Subcutaneous adipose tissue (tissue), 4 donors: ENCODE data around the gene UBE2J2. TPM values are rescaled to one million over a fixed set of nuclear protein-coding genes. Genes with fewer than 3 reads are reported as not detected.

Experiments
- total RNA-seq, 4 donors: library from RNA; depleted of rRNA; stranded (reverse); fragments of >200 nt; gene quantifications; one replicate each; pipeline ENCODE4 v1.1.0, GENCODE V29; 2016
- TF ChIP-seq, protein P1 (sequence below): fragments of 450-650 bp; IDR thresholded peaks from one replicate; pipeline ENCODE4 v1.5.1; 2016; ENCODE audit warnings: low read depth, mild to moderate bottlenecking, control low read depth, antibody characterized with exemption, moderate library complexity

The UBE2J2 gene
- total RNA-seq, 4 donors from 2014 or later, result 20.1 to 35.4 (median 33.5) TPM

DNA sequence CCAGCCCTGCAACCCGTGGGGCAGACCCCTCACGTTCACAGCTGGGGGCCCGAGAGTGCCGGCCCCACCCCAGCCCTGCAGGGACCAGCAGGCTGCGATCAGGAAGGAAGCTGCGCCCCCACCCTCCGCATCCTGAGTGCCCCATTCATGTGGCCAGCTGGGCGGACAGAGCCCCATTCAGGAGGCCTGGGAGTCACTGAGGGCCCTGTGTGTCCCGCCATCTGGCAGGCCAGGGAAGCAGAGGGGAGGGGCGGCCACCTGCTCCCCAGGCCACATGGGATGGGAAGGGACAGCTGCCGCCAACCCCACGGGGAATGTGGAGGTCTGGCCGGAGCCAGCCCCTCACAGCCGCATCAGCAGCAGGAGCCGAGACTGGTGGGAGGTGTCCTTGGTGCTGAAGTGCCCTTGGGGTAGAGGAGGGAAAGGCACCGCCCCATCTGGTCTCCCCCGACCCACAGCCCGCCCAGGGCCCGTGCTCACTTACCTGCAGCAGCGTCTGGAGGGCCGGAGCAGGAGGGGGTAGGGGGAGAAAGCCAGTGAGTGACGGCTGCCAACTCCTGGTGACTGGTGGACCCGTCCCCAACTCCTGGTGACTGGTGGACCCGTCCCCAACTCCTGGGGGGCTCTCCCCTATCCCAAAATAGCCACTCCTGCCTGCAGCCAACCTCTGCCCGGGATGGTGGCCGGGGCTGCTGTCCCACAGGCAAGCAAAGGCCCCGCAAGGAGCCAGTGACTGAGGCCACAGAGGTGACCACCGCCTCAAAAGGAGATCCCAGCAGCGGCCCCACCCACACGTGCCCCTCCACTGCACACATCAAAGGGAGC, 25.4 kb upstream of the UBE2J2 start:
- TF ChIP-seq, protein P1, sequence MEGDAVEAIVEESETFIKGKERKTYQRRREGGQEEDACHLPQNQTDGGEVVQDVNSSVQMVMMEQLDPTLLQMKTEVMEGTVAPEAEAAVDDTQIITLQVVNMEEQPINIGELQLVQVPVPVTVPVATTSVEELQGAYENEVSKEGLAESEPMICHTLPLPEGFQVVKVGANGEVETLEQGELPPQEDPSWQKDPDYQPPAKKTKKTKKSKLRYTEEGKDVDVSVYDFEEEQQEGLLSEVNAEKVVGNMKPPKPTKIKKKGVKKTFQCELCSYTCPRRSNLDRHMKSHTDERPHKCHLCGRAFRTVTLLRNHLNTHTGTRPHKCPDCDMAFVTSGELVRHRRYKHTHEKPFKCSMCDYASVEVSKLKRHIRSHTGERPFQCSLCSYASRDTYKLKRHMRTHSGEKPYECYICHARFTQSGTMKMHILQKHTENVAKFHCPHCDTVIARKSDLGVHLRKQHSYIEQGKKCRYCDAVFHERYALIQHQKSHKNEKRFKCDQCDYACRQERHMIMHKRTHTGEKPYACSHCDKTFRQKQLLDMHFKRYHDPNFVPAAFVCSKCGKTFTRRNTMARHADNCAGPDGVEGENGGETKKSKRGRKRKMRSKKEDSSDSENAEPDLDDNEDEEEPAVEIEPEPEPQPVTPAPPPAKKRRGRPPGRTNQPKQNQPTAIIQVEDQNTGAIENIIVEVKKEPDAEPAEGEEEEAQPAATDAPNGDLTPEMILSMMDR, result no peak

DNA sequence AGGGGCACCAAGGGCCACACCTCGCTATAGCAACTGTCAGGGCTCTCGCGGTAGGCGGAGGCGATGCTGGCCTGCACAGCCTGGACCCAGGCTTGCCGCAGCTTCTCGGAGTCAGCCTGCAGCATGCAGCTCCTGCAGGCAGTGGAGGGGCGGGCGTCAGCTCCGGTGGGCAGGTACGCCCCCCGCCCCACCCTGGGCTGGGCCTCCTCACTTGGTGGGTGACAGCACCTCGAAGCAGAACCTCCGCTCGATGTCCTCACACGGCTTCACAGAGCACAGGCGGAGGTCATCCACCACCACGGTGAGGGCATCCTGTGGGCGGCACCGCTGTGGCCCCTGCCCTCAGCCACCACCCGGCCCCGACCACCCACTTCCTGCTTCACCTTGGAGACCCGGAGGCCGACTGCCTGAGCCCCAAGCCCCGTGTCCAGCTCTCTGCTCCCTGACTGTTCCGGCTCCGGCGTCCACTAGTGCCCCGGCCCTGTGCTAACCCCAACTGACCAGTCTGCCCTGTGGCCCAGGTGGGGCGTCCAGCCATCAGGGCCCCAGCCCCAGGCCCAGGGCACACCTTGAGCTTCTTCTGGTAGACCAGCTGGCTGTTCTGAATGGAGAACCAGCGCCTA, 24.3 kb upstream of the UBE2J2 start:
- TF ChIP-seq, protein P1, result no peak

DNA sequence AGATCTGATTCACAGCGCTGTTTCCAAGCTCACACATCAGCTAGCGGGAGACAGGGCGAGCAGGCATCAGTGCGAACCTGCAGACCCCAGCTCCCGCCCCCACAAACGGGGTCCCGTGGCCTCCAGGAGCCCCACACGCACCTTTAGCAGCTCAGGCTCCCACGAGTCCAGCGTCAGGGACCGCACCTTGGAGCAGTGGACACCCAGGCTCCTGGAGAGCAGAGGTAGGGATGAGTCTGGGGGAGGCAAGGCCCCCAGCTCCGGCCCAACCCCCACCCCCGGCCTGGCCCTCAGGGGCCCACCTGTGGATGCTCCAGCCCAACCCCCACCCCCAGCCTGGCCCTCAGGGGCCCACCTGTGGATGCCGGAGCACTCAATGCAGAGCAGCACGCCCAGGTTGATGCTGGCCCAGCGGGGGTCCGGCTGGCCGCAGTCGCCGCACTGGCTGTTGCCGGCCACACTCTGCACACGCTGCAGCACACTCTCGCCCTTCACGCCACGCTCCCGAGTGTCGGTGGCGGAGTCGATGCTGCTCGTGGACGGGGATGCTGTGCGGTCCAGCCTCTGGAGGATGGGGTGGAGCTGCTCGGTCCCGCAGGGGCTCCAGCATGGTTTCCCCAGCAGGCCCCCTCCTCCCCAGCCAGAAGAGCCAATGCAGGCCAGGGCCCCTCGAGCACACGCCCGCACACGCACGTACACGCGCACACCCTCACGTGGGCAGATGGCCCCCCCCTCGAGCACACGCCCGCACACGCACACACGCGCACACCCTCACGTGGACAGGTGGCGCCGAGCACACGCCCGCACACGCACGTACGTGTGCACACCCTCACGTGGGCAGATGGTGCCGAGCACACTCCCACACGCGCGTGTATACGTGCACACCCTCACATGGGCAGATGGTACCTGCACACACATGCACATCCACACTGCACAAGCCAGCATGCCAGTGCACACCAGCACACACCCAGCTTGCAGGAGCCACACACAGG, 22.7 kb upstream of the UBE2J2 start:
- TF ChIP-seq, protein P1, result no peak

DNA sequence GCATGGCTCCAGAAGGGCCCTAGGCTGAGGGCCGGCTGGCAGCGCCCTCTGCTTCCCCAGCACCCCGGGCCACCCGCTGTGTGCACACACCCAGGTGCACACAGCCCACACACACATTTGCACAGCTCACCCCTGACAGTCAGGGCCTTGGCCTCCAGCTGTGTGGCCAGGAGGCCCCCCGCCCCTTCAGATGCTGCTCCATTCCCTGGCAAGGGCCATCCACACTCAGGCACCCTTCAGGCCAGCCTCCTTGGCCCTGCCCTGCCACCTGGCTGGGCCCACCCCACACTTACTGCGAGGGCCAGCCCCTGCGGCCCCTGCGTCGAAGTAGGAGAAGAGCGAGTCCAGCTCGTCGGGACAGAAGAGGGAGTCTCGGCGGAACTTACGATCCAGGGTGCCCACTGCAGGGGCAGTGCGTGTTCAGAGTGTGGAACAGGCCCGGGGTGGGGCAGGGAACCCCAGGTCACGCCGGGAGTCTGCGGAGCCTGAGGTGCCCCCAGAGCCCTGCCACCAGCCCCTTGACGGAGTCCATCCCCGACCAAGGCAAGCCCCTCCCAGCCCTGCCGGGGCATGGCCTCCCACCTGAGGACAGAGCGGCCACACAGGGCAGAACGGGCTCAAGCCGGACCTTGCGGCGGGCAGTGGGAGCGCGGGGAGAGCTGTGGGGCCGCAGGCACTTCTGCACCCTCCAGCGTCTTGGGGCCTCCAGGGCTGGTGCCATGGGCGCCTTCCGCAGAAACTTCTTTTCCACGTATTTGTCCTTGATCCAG, 21.7 kb upstream of the UBE2J2 start:
- TF ChIP-seq, protein P1, result no peak

DNA sequence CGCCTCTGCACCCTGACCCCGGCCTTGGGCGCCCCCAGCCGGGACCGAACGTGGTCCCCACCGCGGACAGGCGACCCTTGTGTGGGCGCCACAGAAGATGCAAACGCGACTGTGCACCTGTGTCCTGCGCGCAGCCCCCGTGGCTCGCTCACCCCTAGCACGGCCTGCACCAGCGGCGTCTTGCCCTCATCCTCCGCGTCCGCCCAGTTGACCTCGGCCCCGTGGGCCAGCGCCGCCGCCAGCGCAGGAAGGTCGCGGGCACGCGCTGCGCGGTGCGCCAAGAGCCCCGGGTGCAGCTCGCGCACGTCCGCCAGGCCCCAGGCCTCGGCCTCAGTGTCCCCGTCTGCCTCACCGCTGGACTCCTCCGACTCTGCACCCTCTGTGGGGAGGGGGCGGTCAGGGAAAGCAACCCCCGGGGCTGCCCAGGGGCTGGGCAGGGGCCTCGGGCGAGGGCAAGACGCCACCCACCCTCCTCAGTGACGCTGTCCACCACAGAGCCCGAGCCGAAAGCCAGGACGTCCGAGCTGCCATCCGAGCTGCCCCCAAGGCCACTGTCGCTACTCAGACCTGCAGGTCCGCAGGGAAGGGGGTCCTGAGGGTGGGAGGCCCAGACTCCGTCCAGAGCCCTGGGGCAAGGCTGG, 20.7 kb upstream of the UBE2J2 start:
- TF ChIP-seq, protein P1, result no peak
